Measurements from ENCODE around the gene SNX11.
A peak's percentile ranks its signal among the peaks of the same experiment; 100 is the strongest.

The SNX11 gene

GRCh38 chr17:48093341-48094045 lies 14.1 kb upstream of the SNX11 start:
- no peak for DNase-seq (ENCODE audit: low read depth)
- no peak overlapping the region for H3K4me3 ChIP-seq (ENCODE audit: low read depth, low read length)

GRCh38 chr17:48095611-48096010 lies 12.0 kb upstream of the SNX11 start:
- no peak overlapping the region for H3K4me3 ChIP-seq (ENCODE audit: low read depth, low read length)
- no peak for DNase-seq (ENCODE audit: low read depth)

- peak overlapping the region; percentile 87 for H3K4me3 ChIP-seq (ENCODE audit: low read depth, low read length)
- DNase-seq (ENCODE audit: low read depth) = no peak
Measured at GRCh38 chr17:48100160-48100559, 7.4 kb upstream of the SNX11 start.

- H3K4me3 ChIP-seq (ENCODE audit: low read depth, low read length) = peak overlapping the region; percentile 87
- DNase-seq (ENCODE audit: low read depth) = peak; percentile 17
Measured at GRCh38 chr17:48100591-48101011, 7.0 kb upstream of the SNX11 start.

GRCh38 chr17:48101012-48101720 lies 6.4 kb upstream of the SNX11 start, which contains the start of gene CBX1:
TSS of gene CBX1 (minus strand) at chr17:48101478. CDS start at chr17:48077004, 24,474 bp downstream.
- peak within 1 kb of the TSS; percentile 87 for H3K4me3 ChIP-seq (ENCODE audit: low read depth, low read length)

GRCh38 chr17:48102043-48102750 lies 5.4 kb upstream of the SNX11 start:
- no peak for DNase-seq (ENCODE audit: low read depth)
- H3K4me3 ChIP-seq (ENCODE audit: low read depth, low read length) = peak overlapping the region; percentile 87

More at GRCh38 chr17:48101012-48101720, 6.4 kb upstream of the SNX11 start, which contains the start of gene CBX1:
- peak; percentile 80 for DNase-seq (ENCODE audit: low read depth)

- no peak overlapping the region for H3K4me3 ChIP-seq (ENCODE audit: low read depth, low read length)
- DNase-seq (ENCODE audit: low read depth) = no peak
Measured at GRCh38 chr17:48102798-48103715, 4.5 kb upstream of the SNX11 start.

GRCh38 chr17:48104440-48104839 lies 3.1 kb upstream of the SNX11 start:
- H3K4me3 ChIP-seq (ENCODE audit: low read depth, low read length) = no peak overlapping the region
- no peak for DNase-seq (ENCODE audit: low read depth)

GRCh38 chr17:48106802-48107136 lies 797 bp upstream of the SNX11 start:
- no peak for DNase-seq (ENCODE audit: low read depth)
- H3K4me3 ChIP-seq (ENCODE audit: low read depth, low read length) = peak overlapping the region; percentile 79

GRCh38 chr17:48110761-48111160 lies 3.2 kb downstream of the SNX11 start:
- no peak overlapping the region for H3K4me3 ChIP-seq (ENCODE audit: low read depth, low read length)
- DNase-seq (ENCODE audit: low read depth) = no peak

GRCh38 chr17:48111937-48112241 lies 4.3 kb downstream of the SNX11 start:
- no peak for DNase-seq (ENCODE audit: low read depth)
- H3K4me3 ChIP-seq (ENCODE audit: low read depth, low read length) = no peak overlapping the region

GRCh38 chr17:48113201-48113676 lies 5.7 kb downstream of the SNX11 start:
- H3K4me3 ChIP-seq (ENCODE audit: low read depth, low read length) = no peak overlapping the region
- no peak for DNase-seq (ENCODE audit: low read depth)

- no peak overlapping the region for H3K4me3 ChIP-seq (ENCODE audit: low read depth, low read length)
- no peak for DNase-seq (ENCODE audit: low read depth)
Measured at GRCh38 chr17:48121923-48122664, 14.5 kb downstream of the SNX11 start.

- no peak overlapping the region for H3K4me3 ChIP-seq (ENCODE audit: low read depth, low read length)
- no peak for DNase-seq (ENCODE audit: low read depth)
Measured at GRCh38 chr17:48122665-48123045, 15.1 kb downstream of the SNX11 start.

- H3K4me3 ChIP-seq (ENCODE audit: low read depth, low read length) = no peak overlapping the region
- DNase-seq (ENCODE audit: low read depth) = no peak
Measured at GRCh38 chr17:48123111-48123510, 15.5 kb downstream of the SNX11 start.

GRCh38 chr17:48123776-48124388 lies 16.3 kb downstream of the SNX11 start:
- no peak overlapping the region for H3K4me3 ChIP-seq (ENCODE audit: low read depth, low read length)
- DNase-seq (ENCODE audit: low read depth) = no peak

- H3K4me3 ChIP-seq (ENCODE audit: low read depth, low read length) = no peak overlapping the region
- no peak for DNase-seq (ENCODE audit: low read depth)
Measured at GRCh38 chr17:48125829-48126531, 18.4 kb downstream of the SNX11 start.

GRCh38 chr17:48126532-48126850 lies 18.9 kb downstream of the SNX11 start:
- no peak for DNase-seq (ENCODE audit: low read depth)
- no peak overlapping the region for H3K4me3 ChIP-seq (ENCODE audit: low read depth, low read length)

Measured in skeletal muscle cell (primary cell).